Activated naive CD4-positive, alpha-beta T cell treated with anti-CD3 and anti-CD28 coated beads, Interleukin-2, amount 10 ng/mL, durations not matched to agents 7 days and 5 days (primary cell): ENCODE measurements around the gene CMTM8.

Source experiments
- CTCF ChIA-PET: fragments of 350-600 bp; sonication (Branson Sonifier 250); formaldehyde crosslinking; loops from one replicate; lab custom pipeline; 2021; ENCODE audit warnings: antibody characterized with exemption; lab: Charles Lee
- DNase-seq: peaks from one replicate; pipeline ENCODE4 v3.0.0-alpha.2; 2020
- H3K27ac Mint-ChIP-seq: one replicate; pipeline ENCODE4 v1.8.0; 2021; ENCODE audit warnings: mild to moderate bottlenecking, moderate library complexity, mixed read lengths
- H3K27me3 Mint-ChIP-seq: one replicate; pipeline ENCODE4 v1.8.0; 2021; ENCODE audit warnings: mild to moderate bottlenecking, mixed read lengths
- H3K36me3 Mint-ChIP-seq: one replicate; pipeline ENCODE4 v1.8.0; 2021; ENCODE audit warnings: mixed read lengths
- H3K4me1 Mint-ChIP-seq: one replicate; pipeline ENCODE4 v1.8.0; 2021; ENCODE audit warnings: mixed read lengths
- H3K4me3 Mint-ChIP-seq: one replicate; pipeline ENCODE4 v1.8.0; 2021; ENCODE audit warnings: mild to moderate bottlenecking, moderate library complexity, mixed read lengths
- H3K9me3 Mint-ChIP-seq: one replicate; pipeline ENCODE4 v1.8.0; 2021; ENCODE audit warnings: mixed read lengths

Gene CMTM8

DNA sequence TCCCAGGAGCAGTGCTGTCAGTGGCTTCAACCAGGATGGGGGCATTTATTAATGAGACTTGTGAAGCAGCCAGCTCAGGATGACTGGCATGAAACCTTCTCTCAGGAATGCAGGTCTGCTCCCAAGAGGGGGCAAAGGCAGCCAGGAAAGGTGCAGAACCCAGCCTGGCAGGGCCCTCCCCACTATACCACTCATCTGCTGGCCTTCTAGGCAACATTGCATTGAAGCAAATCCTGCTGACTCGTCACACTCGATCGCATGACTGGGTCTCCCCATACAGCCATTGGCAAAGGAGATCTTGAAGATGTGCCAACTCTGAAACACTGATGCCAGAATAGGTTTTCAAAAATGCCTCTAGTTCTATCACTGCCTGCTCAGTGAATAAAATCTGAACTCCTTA is 87.4 kb downstream of the CMTM8 start:
- CTCF ChIA-PET, result interaction anchor here (4.1 kb wide), 1 partner anchor 9 kb away, joined by 16 read pairs; no protein-coding TSS in a partner anchor
- no peak overlapping the region for H3K4me3 Mint-ChIP-seq
- H3K27ac Mint-ChIP-seq, result no peak overlapping the region

DNA sequence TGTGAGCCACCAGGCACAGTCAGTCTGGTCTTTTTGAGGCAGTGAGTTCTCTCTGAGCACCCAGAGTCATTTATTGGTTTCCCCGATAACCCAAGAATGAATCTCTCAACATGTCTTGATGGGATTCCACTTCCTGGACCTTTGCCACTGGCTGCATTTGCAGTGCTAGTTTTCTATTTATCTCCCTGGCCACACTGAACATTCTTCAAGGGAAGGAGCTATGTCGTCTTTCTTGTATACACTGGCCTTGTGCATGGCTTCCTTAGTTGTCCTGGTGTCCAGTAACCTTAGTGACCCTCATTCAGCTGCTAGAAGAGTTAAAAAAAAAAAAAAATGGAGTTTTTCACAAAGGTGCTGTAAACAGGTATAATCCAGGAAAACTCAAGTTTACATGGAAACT is 88.3 kb downstream of the CMTM8 start:
- Mint-ChIP-seq H3K4me1 (peaks cover 7% of the 10 kb centered on the region), H3K27me3 (no peaks in the 10 kb centered on the region)
- CTCF ChIA-PET, result no interaction called here

More for the DNA sequence above, 87.4 kb downstream of the CMTM8 start:
- Mint-ChIP-seq H3K4me1 (peaks cover 2% of the 10 kb centered on the region), H3K9me3 (no peaks in the 10 kb centered on the region), H3K36me3 (no peaks in the 10 kb centered on the region), H3K27me3 (no peaks in the 10 kb centered on the region)
- no peak for DNase-seq

GRCh38 chr3:32334675-32335074 is 96.2 kb downstream of the CMTM8 start:
- Mint-ChIP-seq H3K36me3 (no peaks in the 10 kb centered on the region), H3K4me1 (peaks cover 49% of the 10 kb centered on the region), H3K27me3 (no peaks in the 10 kb centered on the region), H3K27ac (peak overlapping the region; percentile 10), H3K9me3 (no peaks in the 10 kb centered on the region), H3K4me3 (no peak overlapping the region)
- DNase-seq, result peak; percentile 79
- CTCF ChIA-PET, result interaction anchor here (0.6 to 6.8 kb wide), 23 partner anchors 8 to 181 kb away, joined by 3 to 124 read pairs (median 5); no protein-coding TSS in a partner anchor

More for the DNA sequence above, 88.3 kb downstream of the CMTM8 start:
- Mint-ChIP-seq H3K9me3 (no peaks in the 10 kb centered on the region), H3K36me3 (no peaks in the 10 kb centered on the region), H3K27ac (no peak overlapping the region), H3K4me3 (no peak overlapping the region)
- no peak for DNase-seq

DNA sequence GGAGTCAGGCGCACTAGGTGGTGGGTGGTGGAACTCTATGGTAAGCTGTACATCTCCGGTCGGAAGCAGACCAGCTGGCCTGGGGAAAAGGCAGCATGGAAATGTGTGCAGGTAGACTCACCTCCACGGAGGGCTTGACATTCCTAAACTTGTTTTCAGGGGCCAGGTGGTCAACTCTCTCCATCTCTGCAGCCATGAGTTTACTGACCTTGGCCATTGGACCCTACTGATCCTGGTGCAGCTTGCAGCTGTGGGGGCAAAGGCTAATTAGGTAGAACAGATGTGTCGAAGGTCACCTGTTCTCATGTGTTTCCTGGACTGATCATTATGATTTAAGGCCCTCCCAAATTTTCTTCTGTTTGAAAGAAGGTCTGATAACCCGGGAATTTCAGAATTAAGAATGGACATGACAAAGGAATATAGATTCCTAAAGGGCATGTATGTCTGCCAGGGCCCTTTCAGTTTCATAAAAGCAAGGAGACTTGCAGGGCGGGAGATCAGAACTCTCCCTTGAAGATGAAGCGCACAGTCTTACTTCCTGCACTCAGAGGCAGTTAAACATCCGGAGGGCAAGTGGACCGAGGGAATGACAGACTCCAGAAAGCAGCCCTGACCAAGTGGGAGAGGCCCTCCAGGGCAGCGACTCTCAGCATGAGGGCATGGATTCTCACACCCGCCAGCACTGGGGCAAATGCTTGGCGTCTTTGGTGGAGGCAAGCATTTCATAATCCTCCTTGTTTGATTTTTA is 97.1 kb downstream of the CMTM8 start:
- CTCF ChIA-PET, result interaction anchor here (0.6 to 6.8 kb wide), 17 partner anchors 10 to 181 kb away, joined by 3 to 124 read pairs (median 8); no protein-coding TSS in a partner anchor
- DNase-seq, result peak; percentile 52
- Mint-ChIP-seq H3K27me3 (no peaks in the 10 kb centered on the region), H3K4me1 (peaks cover 49% of the 10 kb centered on the region), H3K27ac (peak overlapping the region; percentile 87), H3K36me3 (no peaks in the 10 kb centered on the region), H3K4me3 (peak overlapping the region; percentile 43), H3K9me3 (no peaks in the 10 kb centered on the region)

DNA sequence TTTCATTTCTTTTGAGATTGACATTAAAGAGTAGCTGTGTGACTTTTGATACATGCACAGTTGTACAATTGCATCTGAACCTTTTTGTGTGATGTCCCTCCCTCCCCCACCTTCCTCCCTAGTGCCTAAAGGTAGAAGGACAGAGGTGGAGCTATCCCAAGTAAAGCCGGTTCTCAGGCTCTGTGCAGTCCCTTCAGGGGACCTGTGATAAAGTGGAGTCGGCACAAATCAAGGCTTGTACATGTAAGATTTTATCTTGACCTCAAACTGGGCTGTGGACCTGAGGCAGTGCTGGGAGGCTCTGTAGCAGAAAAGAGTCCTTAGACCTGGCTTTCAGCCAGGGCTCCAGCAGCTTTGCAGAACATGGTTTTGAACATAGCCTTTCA is 97.6 kb downstream of the CMTM8 start:
- no peak overlapping the region for H3K4me3 Mint-ChIP-seq
- H3K27me3 Mint-ChIP-seq, result no peaks in the 10 kb centered on the region
- H3K9me3 Mint-ChIP-seq, result no peaks in the 10 kb centered on the region
- H3K36me3 Mint-ChIP-seq, result no peaks in the 10 kb centered on the region
- no peak for DNase-seq
- CTCF ChIA-PET, result interaction anchor here (1.2 to 6.8 kb wide), 10 partner anchors 10 to 159 kb away, joined by 3 to 124 read pairs (median 12); no protein-coding TSS in a partner anchor
- peak overlapping the region; percentile 87 for H3K27ac Mint-ChIP-seq
- peaks cover 46% of the 10 kb centered on the region for H3K4me1 Mint-ChIP-seq

DNA sequence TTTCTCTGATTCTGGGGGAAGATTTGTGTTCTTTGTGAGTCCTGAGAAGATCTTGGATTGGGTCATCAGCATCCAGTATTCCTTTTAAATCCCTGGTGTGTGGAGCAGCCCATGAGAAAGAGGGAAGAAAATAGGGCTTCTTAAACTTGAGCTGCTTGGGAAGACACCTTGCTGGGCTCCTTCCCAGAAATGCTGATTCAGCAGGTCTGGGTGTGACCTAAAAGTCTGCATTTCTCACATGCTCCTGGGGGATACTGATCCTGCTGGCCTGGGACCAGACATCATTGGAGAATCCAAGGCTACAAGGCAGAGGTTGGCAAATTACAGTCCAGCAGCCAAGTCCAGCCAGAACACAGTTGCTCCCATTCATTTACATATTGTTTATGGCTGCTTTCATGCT is 99.0 kb downstream of the CMTM8 start:
- peaks cover 35% of the 10 kb centered on the region for H3K4me1 Mint-ChIP-seq
- no peak overlapping the region for H3K4me3 Mint-ChIP-seq
- CTCF ChIA-PET, result interaction anchor here (1.2 to 6.8 kb wide), 4 partner anchors 38 to 318 kb away, joined by 3 to 124 read pairs (median 26); no protein-coding TSS in a partner anchor
- H3K36me3 Mint-ChIP-seq, result no peaks in the 10 kb centered on the region
- no peak overlapping the region for H3K27ac Mint-ChIP-seq
- DNase-seq, result no peak
- H3K9me3 Mint-ChIP-seq, result no peaks in the 10 kb centered on the region
- no peaks in the 10 kb centered on the region for H3K27me3 Mint-ChIP-seq

GRCh38 chr3:32340039-32340438 is 101.6 kb downstream of the CMTM8 start:
- no peak overlapping the region for H3K27ac Mint-ChIP-seq
- no peaks in the 10 kb centered on the region for H3K9me3 Mint-ChIP-seq
- no peaks in the 10 kb centered on the region for H3K27me3 Mint-ChIP-seq
- peak; percentile 45 for DNase-seq
- peaks cover 24% of the 10 kb centered on the region for H3K4me1 Mint-ChIP-seq
- H3K36me3 Mint-ChIP-seq, result no peaks in the 10 kb centered on the region
- no peak overlapping the region for H3K4me3 Mint-ChIP-seq
- CTCF ChIA-PET, result interaction anchor here (0.6 to 2.2 kb wide), 7 partner anchors 18 to 163 kb away, joined by 3 to 30 read pairs (median 3); no protein-coding TSS in a partner anchor

GRCh38 chr3:32340611-32341365 is 102.3 kb downstream of the CMTM8 start:
- H3K4me1 Mint-ChIP-seq, result peaks cover 17% of the 10 kb centered on the region
- CTCF ChIA-PET, result no interaction called here
- H3K9me3 Mint-ChIP-seq, result no peaks in the 10 kb centered on the region
- no peak overlapping the region for H3K27ac Mint-ChIP-seq
- no peaks in the 10 kb centered on the region for H3K36me3 Mint-ChIP-seq
- H3K27me3 Mint-ChIP-seq, result no peaks in the 10 kb centered on the region
- no peak for DNase-seq
- no peak overlapping the region for H3K4me3 Mint-ChIP-seq

GRCh38 chr3:32347343-32348125 is 109.1 kb downstream of the CMTM8 start:
- Mint-ChIP-seq H3K9me3 (no peaks in the 10 kb centered on the region), H3K36me3 (no peaks in the 10 kb centered on the region), H3K27me3 (no peaks in the 10 kb centered on the region), H3K4me1 (peaks cover 11% of the 10 kb centered on the region), H3K4me3 (no peak overlapping the region), H3K27ac (no peak overlapping the region)
- CTCF ChIA-PET, result interaction anchor here (1.2 to 6.3 kb wide), 4 partner anchors 12 to 171 kb away, joined by 4 to 44 read pairs (median 10); no protein-coding TSS in a partner anchor
- DNase-seq, result no peak

DNA sequence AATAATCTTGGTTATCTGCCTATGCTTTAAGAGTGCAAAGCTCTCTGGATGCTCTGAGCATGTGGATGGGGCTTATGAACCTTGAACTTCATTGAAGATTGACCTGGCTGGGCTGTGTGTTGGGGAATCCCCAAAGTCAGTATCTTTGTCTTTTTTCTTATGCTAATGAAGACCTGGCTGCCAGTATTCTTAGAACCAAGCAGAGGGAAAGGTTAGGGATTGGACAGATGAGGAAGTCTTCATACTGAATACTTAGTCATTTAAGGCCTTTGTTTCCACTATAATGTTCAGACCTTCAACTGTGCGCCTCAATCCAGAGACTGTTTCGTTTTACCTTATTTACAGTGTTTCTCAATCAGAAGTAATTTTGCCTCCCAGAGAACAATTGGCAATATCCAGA is 110.7 kb downstream of the CMTM8 start:
- DNase-seq, result no peak
- H3K4me3 Mint-ChIP-seq, result no peak overlapping the region
- peaks cover 11% of the 10 kb centered on the region for H3K4me1 Mint-ChIP-seq
- H3K9me3 Mint-ChIP-seq, result no peaks in the 10 kb centered on the region
- H3K27me3 Mint-ChIP-seq, result no peaks in the 10 kb centered on the region
- no peak overlapping the region for H3K27ac Mint-ChIP-seq
- CTCF ChIA-PET, result interaction anchor here (1.0 kb wide), 1 partner anchor 25 kb away, joined by 3 read pairs; no protein-coding TSS in a partner anchor
- no peaks in the 10 kb centered on the region for H3K36me3 Mint-ChIP-seq

- Mint-ChIP-seq H3K27ac (no peak overlapping the region), H3K36me3 (no peaks in the 10 kb centered on the region)
Measured at GRCh38 chr3:32352563-32352962, 114.1 kb downstream of the CMTM8 start.

GRCh38 chr3:32353351-32353750 is 114.9 kb downstream of the CMTM8 start:
- no peaks in the 10 kb centered on the region for H3K9me3 Mint-ChIP-seq
- CTCF ChIA-PET, result interaction anchor here (0.9 kb wide), 1 partner anchor 242 kb away, joined by 3 read pairs; no protein-coding TSS in a partner anchor
- no peak overlapping the region for H3K4me3 Mint-ChIP-seq
- peaks cover 8% of the 10 kb centered on the region for H3K4me1 Mint-ChIP-seq
- no peak overlapping the region for H3K27ac Mint-ChIP-seq
- no peaks in the 10 kb centered on the region for H3K36me3 Mint-ChIP-seq
- no peaks in the 10 kb centered on the region for H3K27me3 Mint-ChIP-seq
- DNase-seq, result no peak

More at GRCh38 chr3:32352563-32352962, 114.1 kb downstream of the CMTM8 start:
- CTCF ChIA-PET, result interaction anchor here (0.6 to 0.9 kb wide), 2 partner anchors 19 to 243 kb away, joined by 3 read pairs; no protein-coding TSS in a partner anchor
- DNase-seq, result no peak
- H3K4me1 Mint-ChIP-seq, result peaks cover 11% of the 10 kb centered on the region
- H3K9me3 Mint-ChIP-seq, result no peaks in the 10 kb centered on the region
- H3K4me3 Mint-ChIP-seq, result no peak overlapping the region
- no peaks in the 10 kb centered on the region for H3K27me3 Mint-ChIP-seq

DNA sequence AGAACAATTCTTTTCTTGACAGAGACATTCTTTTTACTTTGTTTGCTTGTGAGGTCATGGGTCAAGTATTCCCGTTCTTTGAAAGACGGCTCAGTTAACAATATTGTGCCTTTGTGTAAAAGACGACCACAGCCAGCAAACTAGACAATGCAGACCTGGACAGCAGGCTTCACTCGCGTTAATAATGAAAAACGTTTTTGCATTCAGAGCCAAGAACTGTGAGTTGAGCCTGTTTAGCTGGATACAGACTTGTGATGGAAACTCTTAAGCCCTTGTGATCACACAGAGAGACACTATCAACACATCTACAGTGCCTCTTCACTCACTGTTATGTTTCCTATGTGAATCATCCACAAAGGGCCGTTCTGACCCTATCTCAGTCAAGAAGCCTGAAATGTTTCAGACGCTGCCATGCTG is 115.9 kb downstream of the CMTM8 start:
- Mint-ChIP-seq H3K4me1 (peaks cover 1% of the 10 kb centered on the region), H3K4me3 (no peak overlapping the region), H3K9me3 (no peaks in the 10 kb centered on the region), H3K27me3 (no peaks in the 10 kb centered on the region), H3K36me3 (no peaks in the 10 kb centered on the region), H3K27ac (no peak overlapping the region)
- CTCF ChIA-PET, result no interaction called here
- no peak for DNase-seq
